ENCODE measurements around the gene KLHL17. TPM values are rescaled to one million over a fixed set of nuclear protein-coding genes. Genes with fewer than 3 reads are reported as not detected.

The KLHL17 gene
- total RNA-seq, 1 donor from 2014 or later, result 28.3 TPM

DNA sequence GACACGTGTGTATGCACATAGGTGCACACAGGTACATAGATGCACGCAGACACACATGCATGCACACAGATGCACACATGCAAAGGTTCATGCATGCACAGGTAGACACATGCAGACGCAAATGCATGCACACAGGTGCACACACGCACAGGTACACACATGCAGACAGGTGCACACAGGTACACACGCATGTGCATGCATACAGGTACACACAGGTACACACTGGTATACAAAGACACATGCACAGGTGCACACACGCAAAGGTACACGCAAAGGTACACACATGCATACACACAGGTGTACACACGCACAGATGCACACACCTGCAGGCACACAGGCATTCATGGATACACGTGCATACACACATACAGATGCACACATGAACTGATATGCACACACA, 10.1 kb upstream of the KLHL17 start:
- intact Hi-C loops (cut with micrococcal nuclease), result no loop called here

DNA sequence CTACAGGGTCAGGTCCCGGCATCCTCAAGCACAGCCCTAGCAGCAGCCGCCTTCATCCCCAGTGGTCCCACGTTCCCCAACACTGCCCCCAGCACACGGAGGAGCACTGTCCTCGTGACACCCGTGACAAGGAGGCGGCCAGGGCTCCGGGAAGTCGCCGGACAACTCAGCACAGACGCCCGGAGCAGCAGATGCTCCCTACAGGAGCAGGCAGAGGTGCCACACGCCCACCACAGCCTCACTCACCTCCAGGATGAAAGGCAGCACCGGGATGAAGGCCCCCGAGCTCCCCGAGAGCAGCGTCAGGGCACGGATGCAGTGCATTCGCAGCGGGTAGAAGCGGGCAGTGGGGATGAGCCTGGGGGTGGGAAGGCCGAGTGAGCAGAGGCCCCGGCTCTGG, 9.5 kb upstream of the KLHL17 start:
- intact Hi-C loops (cut with micrococcal nuclease), result no loop called here

DNA sequence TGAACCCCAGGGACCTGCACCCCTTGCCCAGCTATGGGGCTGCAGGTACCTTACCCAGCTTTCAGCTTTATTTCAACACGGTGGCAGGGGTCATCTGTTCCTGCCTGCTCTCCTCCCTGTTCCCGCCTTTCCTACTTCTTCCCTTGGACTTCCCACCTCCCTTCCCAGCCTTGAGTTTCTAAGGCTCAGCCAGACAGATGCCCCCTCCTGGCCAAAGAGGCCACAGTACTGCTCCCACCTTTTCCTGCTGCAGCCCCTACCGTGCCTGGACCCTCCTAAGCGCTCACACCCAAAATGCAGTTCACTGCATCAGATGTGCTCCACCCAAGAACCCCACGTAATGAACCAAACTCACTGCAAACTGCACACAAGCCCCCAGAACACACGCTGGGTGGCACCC, 9.0 kb upstream of the KLHL17 start:
- intact Hi-C loops (cut with micrococcal nuclease), result no loop called here

DNA sequence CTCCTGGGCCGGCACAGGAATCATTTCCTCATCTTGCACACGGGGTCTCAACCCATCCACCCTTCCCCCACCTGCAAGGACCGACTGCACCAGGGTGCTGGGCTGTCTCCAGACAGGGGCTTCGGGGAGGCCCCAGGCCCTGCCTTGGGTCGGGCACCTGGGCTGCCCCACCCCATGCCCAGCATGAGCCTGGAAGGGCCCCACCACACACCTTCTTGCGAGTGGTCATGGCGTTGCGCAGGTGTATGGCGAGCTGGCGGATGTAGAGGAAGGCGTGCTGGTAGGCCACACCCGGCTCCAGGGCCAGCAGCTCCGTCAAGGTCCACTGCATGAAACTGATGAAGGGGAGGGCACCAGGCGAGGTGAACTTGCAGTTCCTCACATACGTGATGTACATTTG, 8.2 kb upstream of the KLHL17 start:
- intact Hi-C loops (cut with micrococcal nuclease), result no loop called here

DNA sequence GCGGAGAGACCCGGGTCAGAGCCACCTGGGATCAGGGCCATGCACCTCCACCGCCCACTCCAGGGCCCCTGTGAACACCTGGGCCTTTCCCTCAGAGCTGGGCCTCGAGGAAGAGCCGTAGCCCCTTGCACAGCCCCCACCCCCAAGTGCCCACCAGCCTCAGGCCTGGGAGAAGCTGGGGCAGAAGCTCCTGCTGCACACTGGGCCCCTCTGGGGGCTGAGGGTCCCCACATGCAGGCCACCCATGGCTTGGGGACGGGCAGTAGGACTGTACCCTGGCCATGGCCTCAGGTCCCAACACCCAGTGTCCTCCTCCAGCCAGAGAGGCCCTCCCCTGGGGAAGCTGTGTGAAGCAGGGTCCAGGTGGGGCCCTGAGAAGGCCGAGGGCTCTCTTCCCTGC, 7.8 kb upstream of the KLHL17 start:
- intact Hi-C loops (cut with micrococcal nuclease), result no loop called here

DNA sequence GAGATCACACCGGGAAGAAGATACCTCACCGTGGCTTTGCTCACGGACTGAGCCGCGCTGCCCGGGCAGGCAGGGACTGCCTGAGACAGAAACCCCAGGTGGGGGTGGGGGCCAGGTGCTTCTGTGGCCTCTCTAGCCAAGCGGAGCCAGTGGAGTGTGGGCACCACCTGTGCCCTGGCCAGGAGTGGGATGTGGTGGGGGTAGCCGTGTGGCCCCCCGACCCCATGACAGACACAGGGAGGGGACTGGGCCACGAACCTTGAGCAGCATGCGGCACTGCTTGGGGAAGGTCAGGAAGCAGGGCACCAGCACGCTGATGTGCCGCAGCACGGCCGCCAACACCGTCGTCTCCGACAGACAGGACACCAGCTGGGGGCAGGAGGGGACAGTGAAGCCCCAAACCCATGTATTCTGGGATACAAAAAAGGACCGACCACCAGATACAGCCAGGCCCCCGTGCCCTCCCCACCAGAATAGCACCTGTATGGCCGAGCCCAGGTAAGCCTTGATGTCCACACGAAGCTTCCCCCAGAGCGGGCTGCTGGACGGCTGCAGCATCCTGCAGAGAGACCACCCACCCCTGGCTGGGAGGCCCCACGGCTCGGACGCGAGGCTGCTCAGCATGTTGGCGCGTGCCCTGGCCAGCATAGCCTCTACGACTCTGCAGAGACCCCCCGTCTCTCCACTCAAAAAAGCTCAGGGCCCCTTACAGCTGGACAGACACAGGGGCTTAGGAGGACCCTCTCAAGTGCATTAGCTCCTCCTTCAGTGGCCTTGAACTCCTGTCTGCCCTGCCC, 6.7 kb upstream of the KLHL17 start:
- intact Hi-C loops (cut with micrococcal nuclease), result no loop called here

DNA sequence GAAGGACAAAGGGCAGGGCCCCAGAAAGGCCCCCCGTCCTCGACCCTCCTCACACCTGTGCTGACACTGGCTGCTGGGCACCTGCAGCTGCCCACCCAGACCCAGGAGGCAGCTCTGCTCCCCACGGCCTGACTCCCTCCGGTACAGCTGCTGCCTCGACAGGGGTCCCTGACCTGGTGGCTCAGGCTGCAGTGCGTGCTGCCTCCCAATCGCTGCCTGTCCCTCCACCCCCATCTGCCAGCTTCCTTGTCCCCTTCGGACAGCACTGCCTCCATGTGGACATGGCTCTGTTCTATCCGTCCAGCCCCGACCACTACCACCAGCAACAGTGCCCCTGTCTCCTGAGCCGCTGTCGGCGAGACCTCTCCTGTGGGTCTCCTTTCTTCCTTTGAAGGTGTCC, 5.5 kb upstream of the KLHL17 start:
- intact Hi-C loops (cut with micrococcal nuclease), result loop anchor here (5.0 kb wide), 2 partner anchors 48 to 257 kb away; partner anchors contain the start of gene TNFRSF4

DNA sequence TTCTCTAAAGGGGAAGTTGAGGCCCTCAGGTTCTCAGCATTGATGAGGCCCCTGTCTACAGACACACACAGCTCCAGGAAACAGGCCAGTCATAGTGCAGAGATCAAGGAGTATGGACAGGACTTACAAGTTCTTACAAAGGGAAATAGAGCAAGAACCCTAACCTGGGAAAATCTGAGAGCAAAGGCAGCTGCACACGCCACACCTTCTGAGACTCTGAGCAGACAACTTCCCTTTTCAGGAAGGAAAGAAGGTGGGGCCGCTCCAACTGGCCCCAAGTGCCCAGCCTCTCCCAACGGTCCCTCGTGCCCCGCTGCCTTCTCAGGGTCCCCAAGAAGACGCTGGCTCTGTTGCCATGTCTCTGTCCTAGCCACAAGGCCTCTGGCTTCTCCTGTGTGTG, 4.9 kb upstream of the KLHL17 start:
- intact Hi-C loops (cut with micrococcal nuclease), result loop anchor here (5.0 kb wide), 2 partner anchors 48 to 257 kb away; partner anchors contain the start of gene TNFRSF4

DNA sequence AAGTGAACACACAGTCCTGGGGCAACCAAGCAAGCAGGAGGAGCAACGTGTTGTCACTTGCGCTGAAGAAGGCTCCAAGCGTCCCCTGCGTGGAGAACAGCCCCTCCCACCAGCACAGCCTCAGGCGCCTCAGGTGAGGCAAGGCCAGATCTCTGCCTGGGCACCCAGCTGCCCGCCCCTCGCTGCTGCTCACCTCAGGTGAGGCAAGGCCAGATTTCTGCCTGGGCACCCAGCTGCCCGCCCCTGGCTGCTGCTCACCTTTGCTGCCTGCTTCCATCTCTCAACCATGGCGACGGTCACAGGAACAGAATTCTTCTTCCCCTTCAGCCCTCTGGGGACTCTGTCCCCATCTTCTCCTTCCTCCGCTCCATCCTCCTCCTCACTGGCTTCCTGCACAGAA, 3.7 kb upstream of the KLHL17 start:
- intact Hi-C loops (cut with micrococcal nuclease), result loop anchor here (5.0 kb wide), 2 partner anchors 49 to 256 kb away; partner anchors contain the start of gene TNFRSF4

DNA sequence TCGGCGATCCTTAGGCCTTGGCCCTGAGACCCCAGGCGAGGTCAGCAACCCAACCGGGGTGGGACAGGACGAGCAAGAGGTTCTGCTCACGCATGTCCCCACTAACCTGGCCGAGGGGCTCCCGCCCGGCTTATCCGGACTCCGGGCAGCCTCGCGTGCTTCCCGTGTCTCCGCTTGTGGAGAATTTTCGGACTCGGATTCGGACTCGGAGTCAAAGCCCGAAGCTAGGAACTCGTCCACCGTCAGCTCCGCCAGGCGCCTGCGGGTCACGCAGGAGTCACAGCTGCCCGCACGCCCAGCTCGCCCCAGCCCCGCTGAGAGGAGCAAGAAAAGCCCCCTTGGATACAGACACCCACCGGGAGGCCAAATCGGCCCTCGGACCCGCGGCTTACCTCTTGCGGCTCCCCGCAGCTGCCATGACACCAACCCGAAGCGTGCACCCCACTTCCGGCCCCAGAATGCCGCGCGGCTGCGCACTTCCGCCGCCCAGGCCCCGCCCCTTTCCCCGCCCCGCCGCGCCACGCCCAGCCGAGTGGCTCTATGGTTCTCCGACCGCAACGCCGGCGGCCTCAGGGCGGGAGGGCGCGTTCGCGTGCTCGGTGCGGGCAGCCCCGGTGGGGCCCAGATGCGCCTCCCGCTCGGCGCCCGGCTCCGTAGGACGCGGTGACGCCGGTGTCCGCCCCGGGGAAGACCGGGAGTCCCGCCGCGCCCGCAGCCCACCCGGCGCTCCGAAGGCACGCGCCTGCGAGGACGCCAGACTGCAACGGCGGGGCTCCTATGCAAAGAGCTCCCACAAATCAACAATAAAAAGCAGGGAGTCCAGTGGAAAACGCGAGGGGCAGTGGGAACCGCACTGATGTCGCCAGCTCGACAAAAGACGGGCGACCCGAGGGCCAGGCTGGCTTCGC, 1.3 kb upstream of the KLHL17 start, which contains the start of gene NOC2L:
Gene NOC2L, minus strand, starts transcription at position 434 of the 908 bp plus-strand sequence. Its CDS starts 16 bp downstream, at position 418.
- intact Hi-C loops (cut with micrococcal nuclease), result loop anchor here (1.0 to 5.0 kb wide), 4 partner anchors 8 to 253 kb away; partner anchors contain the start of genes C1orf159 and TNFRSF4

DNA sequence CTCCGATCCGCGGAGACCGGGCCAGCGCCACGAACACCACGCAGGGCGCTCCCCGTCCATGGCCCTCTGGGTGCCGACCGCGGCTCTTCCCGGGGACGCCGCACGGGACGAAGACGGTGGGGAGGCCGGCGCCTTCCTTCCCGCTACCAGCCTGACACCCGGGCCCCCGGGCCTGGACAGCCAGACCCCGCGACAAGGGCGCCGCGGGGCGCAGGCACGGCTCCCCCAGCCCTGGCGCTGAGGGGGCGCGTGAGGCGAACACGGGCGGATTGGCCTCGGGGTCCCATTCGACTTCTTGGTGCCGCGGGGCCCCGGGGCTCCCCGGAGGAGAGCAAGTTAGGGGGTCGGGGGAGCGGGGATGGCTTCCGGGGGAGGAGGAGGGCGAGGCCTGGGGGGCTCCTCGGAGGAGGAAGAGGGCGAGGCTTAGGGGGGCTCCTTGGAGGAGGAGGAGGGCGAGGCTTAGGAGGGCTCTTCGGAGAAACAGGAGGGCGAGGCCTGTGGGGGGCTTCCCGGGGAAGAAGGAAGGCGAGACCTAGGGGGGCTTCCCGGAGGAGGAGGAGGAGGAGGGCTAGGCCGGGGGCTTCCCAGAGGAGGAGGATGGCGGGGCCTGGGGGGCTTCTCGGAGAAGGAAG, 537 bp upstream of the KLHL17 start:
- intact Hi-C loops (cut with micrococcal nuclease), result loop anchor here (1.0 to 10.0 kb wide), 7 partner anchors 7 to 551 kb away; partner anchors contain the start of genes C1orf159, ISG15, PUSL1 and TNFRSF4

DNA sequence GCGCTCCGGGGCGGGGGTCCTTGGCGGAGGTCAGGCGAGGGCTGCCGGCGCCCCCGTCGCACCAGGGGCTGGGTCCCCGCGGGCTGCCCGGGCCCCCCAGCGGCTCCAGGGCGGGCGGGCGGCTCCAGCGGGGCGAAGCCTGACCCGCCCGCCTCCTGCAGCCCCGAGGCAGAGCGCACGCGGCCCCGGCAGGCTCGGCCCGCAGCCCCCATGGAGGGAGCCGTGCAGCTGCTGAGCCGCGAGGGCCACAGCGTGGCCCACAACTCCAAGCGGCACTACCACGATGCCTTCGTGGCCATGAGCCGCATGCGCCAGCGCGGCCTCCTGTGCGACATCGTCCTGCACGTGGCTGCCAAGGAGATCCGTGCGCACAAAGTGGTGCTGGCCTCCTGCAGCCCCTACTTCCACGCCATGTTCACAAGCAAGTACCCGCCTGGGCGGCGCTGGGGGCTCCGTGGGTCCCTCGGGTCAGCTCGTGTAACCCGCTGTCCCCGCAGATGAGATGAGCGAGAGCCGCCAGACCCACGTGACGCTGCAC, 817 bp downstream of the KLHL17 start:
- intact Hi-C loops (cut with micrococcal nuclease), result loop anchor here (10.0 kb wide), 1 partner anchor 54 kb away; the partner anchor contains the start of gene ISG15

DNA sequence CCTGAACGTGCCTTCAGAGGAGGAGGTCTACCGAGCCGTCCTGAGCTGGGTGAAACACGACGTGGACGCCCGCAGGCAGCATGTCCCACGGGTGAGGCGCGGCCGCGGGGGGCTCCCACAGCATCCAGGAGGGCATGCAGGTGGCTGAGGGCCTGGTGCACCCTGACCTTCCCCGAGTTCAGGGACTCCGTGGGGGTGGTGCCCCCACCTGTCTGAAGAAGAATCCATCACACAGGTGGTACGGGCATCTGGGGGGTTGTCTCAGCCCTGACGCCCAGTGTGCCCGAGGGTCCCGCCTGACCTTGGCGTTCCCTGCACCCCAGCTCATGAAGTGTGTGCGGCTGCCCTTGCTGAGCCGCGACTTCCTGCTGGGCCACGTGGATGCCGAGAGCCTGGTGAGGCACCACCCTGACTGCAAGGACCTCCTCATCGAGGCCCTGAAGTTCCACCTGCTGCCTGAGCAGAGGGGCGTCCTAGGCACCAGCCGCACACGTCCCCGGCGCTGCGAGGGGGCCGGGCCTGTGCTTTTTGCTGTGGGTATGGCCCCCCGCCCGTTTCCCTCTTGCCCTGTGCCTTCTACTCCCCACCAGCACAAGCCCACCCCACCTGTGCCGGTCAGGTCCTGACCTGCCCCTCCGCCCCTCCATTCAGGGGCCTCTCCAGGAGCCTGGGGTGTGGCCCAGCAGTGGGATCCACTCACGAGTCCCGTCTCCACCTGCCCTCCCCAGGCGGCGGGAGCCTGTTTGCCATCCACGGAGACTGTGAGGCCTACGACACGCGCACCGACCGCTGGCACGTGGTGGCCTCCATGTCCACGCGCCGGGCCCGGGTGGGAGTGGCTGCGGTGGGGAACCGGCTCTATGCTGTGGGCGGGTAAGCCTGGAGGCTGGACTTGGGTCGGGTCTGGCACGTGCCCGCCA, 2.3 kb downstream of the KLHL17 start:
- intact Hi-C loops (cut with micrococcal nuclease), result loop anchor here (10.0 kb wide), 1 partner anchor 52 kb away; the partner anchor contains the start of gene ISG15

DNA sequence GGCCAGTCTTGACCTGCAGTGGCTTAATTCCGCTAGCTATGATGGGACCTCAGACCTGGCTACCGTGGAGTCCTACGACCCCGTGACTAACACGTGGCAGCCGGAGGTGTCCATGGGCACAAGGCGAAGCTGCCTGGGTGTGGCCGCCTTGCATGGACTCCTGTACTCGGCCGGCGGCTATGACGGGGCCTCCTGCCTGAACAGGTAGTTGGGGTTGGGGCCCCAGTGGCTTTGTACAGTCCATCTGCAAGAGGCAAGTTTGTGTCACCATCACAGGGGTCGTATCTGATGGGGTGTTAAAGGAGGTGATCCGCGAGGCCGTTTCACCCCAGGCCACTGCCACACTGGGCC, 2.9 kb downstream of the KLHL17 start:
- intact Hi-C loops (cut with micrococcal nuclease), result loop anchor here (10.0 kb wide), 1 partner anchor 52 kb away; the partner anchor contains the start of gene ISG15

DNA sequence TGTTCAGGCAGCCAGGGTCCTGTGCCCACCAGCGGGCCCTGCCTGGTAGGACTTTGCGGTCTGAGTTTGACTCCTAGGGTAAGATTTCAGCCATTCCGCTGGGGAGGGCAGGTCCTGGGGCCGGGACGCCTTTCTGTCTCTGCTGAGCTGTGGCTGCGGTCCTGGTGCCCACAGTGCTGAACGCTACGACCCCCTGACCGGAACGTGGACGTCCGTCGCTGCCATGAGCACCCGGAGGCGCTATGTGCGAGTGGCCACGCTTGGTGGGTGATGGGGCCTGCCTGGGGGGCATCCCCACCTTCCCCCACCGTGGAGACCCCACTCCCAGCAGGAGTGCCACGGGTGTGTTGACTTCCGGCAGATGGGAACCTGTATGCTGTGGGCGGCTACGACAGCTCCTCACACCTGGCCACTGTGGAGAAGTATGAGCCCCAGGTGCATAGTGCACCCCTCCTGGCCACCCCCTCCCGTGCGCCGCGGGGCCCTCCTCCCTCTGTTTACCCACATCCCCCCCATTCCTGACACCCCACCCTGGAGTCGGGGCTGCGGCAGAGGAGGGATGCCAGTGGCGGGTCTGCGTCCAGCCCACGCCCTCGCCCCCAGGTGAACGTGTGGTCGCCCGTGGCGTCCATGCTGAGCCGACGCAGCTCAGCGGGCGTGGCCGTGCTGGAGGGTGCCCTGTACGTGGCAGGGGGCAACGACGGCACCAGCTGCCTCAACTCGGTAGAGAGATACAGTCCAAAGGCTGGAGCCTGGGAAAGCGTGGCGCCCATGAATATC, 3.6 kb downstream of the KLHL17 start:
- intact Hi-C loops (cut with micrococcal nuclease), result loop anchor here (10.0 kb wide), 1 partner anchor 51 kb away; the partner anchor contains the start of gene ISG15

DNA sequence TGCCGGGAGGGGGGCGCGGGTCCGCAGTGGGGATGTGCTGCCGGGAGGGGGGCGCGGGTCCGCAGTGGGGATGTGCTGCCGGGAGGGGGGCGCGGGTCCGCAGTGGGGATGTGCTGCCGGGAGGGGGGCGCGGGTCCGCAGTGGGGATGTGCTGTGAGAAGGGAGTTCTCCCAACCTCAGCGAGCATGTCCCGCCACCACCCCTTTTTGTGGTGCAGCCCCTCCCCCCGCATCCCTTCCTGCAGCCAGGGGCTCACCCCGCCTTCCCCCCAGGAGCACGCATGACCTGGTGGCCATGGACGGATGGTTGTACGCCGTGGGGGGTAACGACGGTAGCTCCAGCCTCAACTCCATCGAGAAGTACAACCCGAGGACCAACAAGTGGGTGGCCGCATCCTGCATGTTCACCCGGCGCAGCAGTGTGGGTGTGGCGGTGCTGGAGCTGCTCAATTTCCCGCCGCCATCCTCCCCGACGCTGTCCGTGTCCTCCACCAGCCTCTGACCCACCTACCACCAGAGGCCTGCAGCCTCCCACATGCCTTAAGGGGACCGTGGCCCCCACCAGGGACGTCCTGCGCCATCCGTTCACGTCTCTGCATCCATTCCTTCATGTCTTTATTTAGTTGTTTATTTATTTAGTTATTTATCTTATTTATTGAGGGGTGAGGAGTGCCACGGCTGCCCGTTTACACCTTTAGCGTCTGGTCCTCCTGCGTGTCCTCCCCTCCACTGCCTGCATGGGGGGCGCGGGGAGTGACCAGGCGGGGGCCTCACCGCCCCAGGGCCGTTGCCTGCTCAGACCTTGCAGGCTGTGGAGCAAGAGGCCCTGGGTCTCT, 4.5 kb downstream of the KLHL17 start:
- intact Hi-C loops (cut with micrococcal nuclease), result loop anchor here (10.0 kb wide), 1 partner anchor 50 kb away; the partner anchor contains the start of gene ISG15

DNA sequence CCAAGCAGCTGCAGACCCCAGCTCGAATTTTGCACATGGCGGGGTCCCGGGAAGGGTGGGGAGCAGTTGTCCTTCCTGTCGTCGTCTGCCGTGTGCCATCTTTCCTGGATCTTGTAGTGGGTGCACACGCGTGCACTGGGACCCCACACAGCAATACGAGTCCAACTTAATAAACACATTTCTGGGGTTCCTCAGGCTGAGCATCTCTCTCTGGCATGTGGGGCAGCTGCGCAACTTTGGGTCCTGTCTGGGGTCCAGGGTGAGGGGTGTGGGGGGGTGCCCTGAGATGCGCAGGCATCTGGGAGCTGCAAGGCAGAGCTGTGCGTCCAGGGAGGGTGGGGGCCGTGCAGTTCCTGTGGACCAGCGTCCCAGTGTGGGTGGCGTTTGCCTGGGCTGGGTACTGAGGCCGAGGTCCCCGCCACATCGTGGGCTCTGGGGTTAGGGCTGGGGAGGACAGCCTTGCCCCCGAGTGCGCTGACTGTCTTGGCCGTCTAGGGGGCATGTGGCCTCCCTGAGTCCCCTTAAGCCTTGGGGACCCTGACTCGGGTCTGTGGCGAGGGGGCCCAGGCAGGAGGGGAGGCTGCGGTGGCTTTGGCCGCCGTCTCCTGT, 5.2 kb downstream of the KLHL17 start:
- intact Hi-C loops (cut with micrococcal nuclease), result loop anchor here (10.0 kb wide), 1 partner anchor 49 kb away; the partner anchor contains the start of gene ISG15
